GM18502 (cell line): ENCODE results near the gene CTSW.
A peak's percentile ranks its signal among the peaks of the same experiment; 100 is the strongest.

Experiments
- ATAC-seq: cut with Tn5 transposase; IDR thresholded peaks from one replicate; pipeline ENCODE4 v1.9.1; 2021; ENCODE audit warnings: mild to moderate bottlenecking; ENCODE audit not compliant: unreplicated experiment, poor library complexity

Gene CTSW

GRCh38 chr11:65865550-65866172 lies 14.0 kb upstream of the CTSW start:
- no peak for ATAC-seq

- ATAC-seq = no peak
These were observed 12.9 kb upstream of the CTSW start for GRCh38 chr11:65866509-65867283.

- no peak for ATAC-seq
These were observed 12.2 kb upstream of the CTSW start for GRCh38 chr11:65867284-65868071.

GRCh38 chr11:65868076-65868667 lies 11.5 kb upstream of the CTSW start:
- no peak for ATAC-seq

- no peak for ATAC-seq
These were observed 10.7 kb upstream of the CTSW start for GRCh38 chr11:65868907-65869306.

GRCh38 chr11:65869643-65870306 lies 9.9 kb upstream of the CTSW start:
- no peak for ATAC-seq

- no peak for ATAC-seq
These were observed 9.4 kb upstream of the CTSW start for GRCh38 chr11:65870307-65870658.

- ATAC-seq = no peak
These were observed 8.6 kb upstream of the CTSW start for GRCh38 chr11:65870706-65871681.

- no peak for ATAC-seq
These were observed 7.7 kb upstream of the CTSW start for GRCh38 chr11:65871811-65872548.

GRCh38 chr11:65872586-65873317 lies 6.9 kb upstream of the CTSW start, which contains the start of gene EFEMP2:
Gene EFEMP2, minus strand, starts transcription at chr11:65872800. Its CDS starts 446 bp downstream, at chr11:65872354.
- ATAC-seq = no peak

GRCh38 chr11:65873318-65874156 lies 6.1 kb upstream of the CTSW start:
- peak; percentile 81 for ATAC-seq

- ATAC-seq = no peak
These were observed 390 bp downstream of the CTSW start for GRCh38 chr11:65880027-65880426.

GRCh38 chr11:65880844-65881421 lies 1.3 kb downstream of the CTSW start:
- ATAC-seq = no peak

GRCh38 chr11:65882120-65883057 lies 2.8 kb downstream of the CTSW start:
- no peak for ATAC-seq

GRCh38 chr11:65883058-65883761 lies 3.6 kb downstream of the CTSW start:
- ATAC-seq = no peak
